SIG-M5 (cell line): Measurements from ENCODE around the gene TNNT3.
"Not testable (repeated sequence)": the region's sequence is repeated elsewhere in the genome, so short reads cannot be mapped to it uniquely, and the experiment has no call there.

Experiments
- DNase-seq: peaks from one replicate; lab custom pipeline; 2025; lab: John Stamatoyannopoulos, UW

Gene TNNT3

DNA sequence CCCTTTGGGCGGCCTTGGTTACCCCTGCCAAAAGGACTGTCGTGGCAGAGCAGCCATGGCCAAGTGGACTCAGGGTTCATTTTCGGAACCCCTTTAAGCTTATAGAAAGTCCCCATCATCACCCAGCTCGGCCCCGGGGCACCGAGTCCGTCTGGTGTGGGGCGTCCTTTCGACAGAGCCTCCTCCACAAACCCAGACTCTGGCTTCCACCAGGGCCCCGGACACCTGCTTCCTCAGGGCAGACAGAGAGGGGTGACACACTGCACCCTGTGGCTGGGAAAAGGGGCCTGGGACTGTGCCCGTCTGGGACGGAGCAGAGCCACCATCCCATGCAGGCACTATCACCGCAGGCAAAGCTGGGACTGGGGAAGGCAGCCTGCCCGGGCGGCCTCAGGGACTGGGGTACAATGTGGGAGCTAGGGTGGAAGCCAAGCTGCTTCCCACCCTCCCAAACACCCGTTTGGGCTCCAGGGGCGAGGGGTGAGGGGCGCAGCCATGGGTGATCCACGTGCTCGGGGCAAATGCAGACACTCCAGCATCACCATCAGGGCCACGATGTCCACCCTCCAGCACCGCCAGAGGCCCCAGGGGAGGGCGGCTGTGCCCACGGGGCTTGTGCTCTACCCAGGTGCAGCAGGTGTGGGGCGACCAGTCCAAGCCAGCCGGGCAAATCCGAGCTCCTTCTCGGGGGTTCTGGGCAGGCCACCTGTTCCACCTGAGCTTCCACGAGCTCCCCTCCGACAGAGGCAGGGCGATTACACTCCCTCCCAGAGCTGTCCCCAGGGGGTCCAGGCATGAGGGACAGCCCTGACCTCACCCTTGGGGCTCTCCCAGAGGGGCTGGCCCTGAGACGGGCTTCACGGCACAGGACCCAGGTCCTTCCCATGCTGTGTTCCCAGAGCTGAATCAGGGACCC lies 15.9 kb downstream of the TNNT3 start:
- no peak for DNase-seq

- no peak for DNase-seq
These were observed 16.7 kb downstream of the TNNT3 start for GRCh38 chr11:1936072-1936780.

GRCh38 chr11:1936781-1937615 lies 17.5 kb downstream of the TNNT3 start:
- no peak for DNase-seq

- no peak for DNase-seq
These were observed 18.3 kb downstream of the TNNT3 start for GRCh38 chr11:1937616-1938342.

GRCh38 chr11:1938343-1939005 lies 19.0 kb downstream of the TNNT3 start:
- DNase-seq: no peak

DNA sequence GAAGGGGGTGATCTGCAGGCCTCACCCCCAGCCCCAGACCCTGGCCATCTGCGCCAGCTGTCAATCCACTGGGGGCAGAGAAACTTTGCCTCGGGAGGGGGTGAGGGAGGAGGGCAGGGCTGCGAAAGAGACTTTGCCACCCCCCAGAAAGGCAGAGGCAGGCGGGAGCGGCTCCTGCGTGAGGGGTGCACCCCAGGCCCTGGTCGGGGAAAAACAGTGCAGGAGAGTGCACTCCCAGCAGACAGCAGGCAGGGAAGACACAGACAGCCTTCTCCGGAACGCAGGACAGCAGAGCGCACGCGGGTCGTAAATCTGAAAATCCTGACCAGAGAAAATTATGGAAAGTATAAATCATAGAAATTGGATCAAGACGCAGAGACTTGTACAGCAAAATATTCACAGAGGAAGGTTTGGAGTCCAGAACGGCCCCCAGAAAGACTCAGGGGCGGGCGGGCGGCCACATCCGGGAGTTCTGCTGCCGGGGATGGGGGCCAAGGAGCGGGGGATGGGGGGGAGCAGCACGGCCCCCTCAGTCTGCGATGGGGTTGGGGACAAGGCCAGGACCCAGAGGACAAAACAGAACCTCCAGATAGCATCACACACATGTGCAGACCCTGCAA lies 19.6 kb downstream of the TNNT3 start:
- no peak for DNase-seq

GRCh38 chr11:1939788-1940187 lies 20.3 kb downstream of the TNNT3 start:
- not testable (repeated sequence) for DNase-seq

DNA sequence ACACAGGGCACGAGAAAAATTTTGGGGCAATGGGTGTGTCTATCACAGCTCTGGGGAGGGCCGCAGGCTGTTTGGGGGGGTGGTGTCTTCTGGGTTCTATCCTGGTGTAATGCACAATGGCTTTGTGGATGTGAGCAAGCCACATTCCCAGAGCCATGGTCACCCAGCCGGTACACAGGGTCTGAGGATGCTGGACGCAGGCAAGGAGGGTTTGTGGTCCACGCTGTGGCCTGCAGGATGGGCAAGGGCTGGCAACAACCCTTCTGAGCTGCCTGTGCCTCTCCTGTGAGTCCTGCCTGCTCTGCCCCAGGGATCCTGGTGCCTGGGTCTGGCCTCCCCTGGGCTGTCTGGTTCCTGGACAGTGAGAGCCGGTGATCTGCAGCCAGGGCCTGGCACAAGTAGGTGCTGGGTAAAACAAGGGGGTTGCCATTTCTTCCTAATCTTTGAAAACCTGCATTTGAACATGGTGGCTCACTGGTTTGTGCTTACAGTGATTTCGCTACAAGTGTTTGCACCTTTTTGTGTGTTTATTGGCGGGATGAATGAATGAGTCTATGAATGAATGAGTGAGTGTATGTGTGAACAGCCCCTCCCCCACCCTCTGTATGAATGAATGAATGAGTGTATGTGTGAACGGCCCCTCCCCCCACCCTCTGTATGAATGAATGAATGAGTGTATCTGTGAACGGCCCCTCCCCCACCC lies 23.2 kb downstream of the TNNT3 start:
- DNase-seq: no peak

GRCh38 chr11:1943576-1943975 lies 24.1 kb downstream of the TNNT3 start:
- no peak for DNase-seq

- no peak for DNase-seq
These were observed 24.5 kb downstream of the TNNT3 start for GRCh38 chr11:1943977-1944376.

GRCh38 chr11:1946812-1947484 lies 27.4 kb downstream of the TNNT3 start, which contains the start of gene MRPL23:
MRPL23 (plus strand) TSS chr11:1947332; CDS start chr11:1947363, 31 bp downstream.
- DNase-seq: no peak

GRCh38 chr11:1947592-1948237 lies 28.2 kb downstream of the TNNT3 start:
- no peak for DNase-seq

DNA sequence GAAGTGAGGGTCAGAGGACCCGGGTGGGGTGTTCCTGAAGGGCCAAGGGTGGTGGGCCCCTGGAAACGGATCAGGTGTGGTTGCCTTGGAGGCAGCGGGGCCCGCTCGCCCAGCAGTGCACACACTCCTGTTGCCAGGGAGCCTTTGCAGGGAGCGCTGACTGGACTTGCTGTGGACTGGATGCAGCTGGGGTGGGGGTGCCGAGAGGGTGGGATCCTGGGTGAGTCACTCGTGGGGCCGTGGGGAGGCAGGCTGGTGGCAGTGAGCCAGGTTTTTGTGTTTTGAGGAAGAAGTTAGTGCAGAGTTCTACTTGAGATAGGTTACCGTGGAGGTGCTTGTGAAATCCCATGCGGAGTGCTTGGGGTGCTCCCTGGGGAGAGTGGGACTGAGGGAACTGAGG lies 28.9 kb downstream of the TNNT3 start:
- DNase-seq: no peak

GRCh38 chr11:1949302-1949701 lies 29.8 kb downstream of the TNNT3 start:
- no peak for DNase-seq

- DNase-seq: no peak
These were observed 30.4 kb downstream of the TNNT3 start for GRCh38 chr11:1949922-1950321.

GRCh38 chr11:1952806-1953482 lies 33.4 kb downstream of the TNNT3 start:
- no peak for DNase-seq

GRCh38 chr11:1953489-1954266 lies 34.2 kb downstream of the TNNT3 start:
- DNase-seq: no peak
